SK-N-SH (cell line): Measurements from ENCODE around the gene PKNOX2. TPM values are rescaled to one million over a fixed set of nuclear protein-coding genes. Genes with fewer than 3 reads are reported as not detected.

Experiments used
- CTCF ChIA-PET: fragments of 300-600, 350-600 bp; formaldehyde crosslinking; extraction: SDS; loops from one replicate; lab custom pipeline; 2021; lab: Yijun Ruan, JAX
- POLR2A ChIA-PET: fragments of 350-600 bp; sonication (Branson Sonifier 250); formaldehyde crosslinking; extraction: SDS; loops from one replicate; lab custom pipeline; 2020; ENCODE audit warnings: antibody characterized with exemption, inconsistent platforms; lab: Yijun Ruan, JAX
- DNase-seq: peaks from one replicate; pipeline ENCODE4 v3.0.0; 2012
- H2AFZ ChIP-seq: fragments of 200-600 bp; sonication (generic); 2 replicates; pipeline ENCODE4 v1.8.1; 2016; ENCODE audit warnings: antibody characterized with exemption, mild to moderate bottlenecking, low read depth
- H3F3A ChIP-seq: fragments of 200-600 bp; sonication (generic); replicated peaks from 2 replicates; pipeline ENCODE3; 2016; ENCODE audit warnings: antibody characterized with exemption, mild to moderate bottlenecking; ENCODE audit not compliant: insufficient read depth
- H3K27ac ChIP-seq, 2 experiments: fragments of 200-500 bp in 1 of 2; fragments of 200-600 bp in 1 of 2; sonication (Bioruptor generic) in 1 of 2; sonication (generic), shearing (Covaris generic) in 1 of 2; 2 replicates each; pipeline versions ENCODE4 v1.5.1 to v1.6.1; 2014 to 2016; ENCODE audit warnings: low read depth in 2 of 2, inconsistent platforms in 1 of 2, low read length in 1 of 2, mild to moderate bottlenecking in 1 of 2, mixed read lengths in 1 of 2
- H3K27me3 ChIP-seq: fragments of 200-600 bp; sonication (generic), shearing (Covaris generic); 2 replicates; pipeline ENCODE4 v1.6.1; 2016; ENCODE audit warnings: mixed run types; ENCODE audit not compliant: insufficient read depth
- H3K36me3 ChIP-seq, 2 experiments: fragments of 200-500 bp in 1 of 2; fragments of 200-600 bp in 1 of 2; sonication (Bioruptor generic) in 1 of 2; sonication (generic) in 1 of 2; replicated peaks in 1 of 2; 2 replicates each; pipeline versions ENCODE3 to v1.5.1; 2014 to 2016; ENCODE audit warnings: low read length in 1 of 2, mild to moderate bottlenecking in 1 of 2; ENCODE audit not compliant: insufficient read depth in 2 of 2, control insufficient read depth in 1 of 2
- H3K4me1 ChIP-seq, 2 experiments: fragments of 200-500 bp in 1 of 2; fragments of 200-600 bp in 1 of 2; sonication (Bioruptor generic) in 1 of 2; sonication (generic), shearing (Covaris generic) in 1 of 2; 2 replicates each; pipeline versions ENCODE4 v1.5.1 to v1.6.1; 2014 to 2016; ENCODE audit warnings: low read depth in 1 of 2, low read length in 1 of 2, mixed run types in 1 of 2; ENCODE audit not compliant: insufficient read depth in 2 of 2, control insufficient read depth in 1 of 2
- H3K4me2 ChIP-seq: fragments of 200-600 bp; sonication (generic), shearing (Covaris generic); 2 replicates; pipeline ENCODE4 v1.6.1; 2017; ENCODE audit warnings: mixed run types
- H3K4me3 ChIP-seq, 2 experiments: fragments of 200-500 bp in 1 of 2; fragments of 200-600 bp in 1 of 2; sonication (Bioruptor generic) in 1 of 2; sonication (generic), shearing (Covaris generic) in 1 of 2; 2 replicates each; pipeline versions ENCODE4 v1.5.1 to v1.8.1; 2014 to 2016; ENCODE audit warnings: low read depth in 2 of 2, inconsistent platforms in 1 of 2, low read length in 1 of 2, mild to moderate bottlenecking in 1 of 2, mixed read lengths in 1 of 2, moderate library complexity in 1 of 2
- H3K79me2 ChIP-seq: fragments of 200-600 bp; sonication (generic); 2 replicates; pipeline ENCODE4 v1.8.1; 2017; ENCODE audit warnings: mild to moderate bottlenecking; ENCODE audit not compliant: insufficient read depth
- H3K9ac ChIP-seq: fragments of 200-600 bp; sonication (generic); 2 replicates; pipeline ENCODE4 v1.6.1; 2017; ENCODE audit warnings: mixed run types
- H3K9me2 ChIP-seq: fragments of 200-600 bp; sonication (generic); 2 replicates; pipeline ENCODE4 v1.6.1; 2017; ENCODE audit warnings: mixed run types
- H3K9me3 ChIP-seq: fragments of 200-600 bp; sonication (generic); 2 replicates; pipeline ENCODE4 v1.6.1; 2017; ENCODE audit warnings: mixed run types, mild to moderate bottlenecking, moderate library complexity
- H4K20me1 ChIP-seq: fragments of 200-600 bp; sonication (generic); 2 replicates; pipeline ENCODE4 v1.6.1; 2017; ENCODE audit warnings: mild to moderate bottlenecking, mixed run types; ENCODE audit not compliant: insufficient read depth
- EZH2phosphoT487 ChIP-seq: fragments of 200-600 bp; sonication (generic); IDR thresholded peaks from 2 replicates; pipeline ENCODE4 v1.6.1; 2017; ENCODE audit warnings: low read depth, mixed run types, mild to moderate bottlenecking, antibody characterized with exemption, moderate library complexity, borderline replicate concordance
- GATA2 ChIP-seq: sonication (generic); formaldehyde crosslinking; IDR thresholded peaks from 2 replicates; pipeline ENCODE4 v1.5.0; 2020; ENCODE audit warnings: mild to moderate bottlenecking, missing genetic modification reagents
- MXI1 ChIP-seq: IDR thresholded peaks from 2 replicates; pipeline ENCODE4 v1.6.1; 2012; ENCODE audit warnings: mild to moderate bottlenecking, low read depth, low read length, improper control_type of control experiment
- RAD21 ChIP-seq: IDR thresholded peaks from 2 replicates; pipeline ENCODE4 v1.6.1; 2012; ENCODE audit warnings: mild to moderate bottlenecking, low read length
- RFX5 ChIP-seq: IDR thresholded peaks from 2 replicates; pipeline ENCODE4 v1.6.1; 2012; ENCODE audit warnings: mild to moderate bottlenecking, improper control_type of control experiment, low read length
- SMC3 ChIP-seq: IDR thresholded peaks from 2 replicates; pipeline ENCODE4 v1.6.1; 2012; ENCODE audit warnings: low read depth, low read length, improper control_type of control experiment
- TAF1 ChIP-seq: IDR thresholded peaks from 2 replicates; pipeline ENCODE4 v1.6.1; 2012; ENCODE audit warnings: low read depth, mild to moderate bottlenecking, low read length, moderate library complexity, borderline replicate concordance
- TCF12 ChIP-seq: IDR thresholded peaks from 2 replicates; pipeline ENCODE4 v1.4.0; 2012
- WGBS: methylation state at CpG from one replicate; pipeline ENCODE4 v1.1.6; 2017; ENCODE audit warnings: low lambda C conversion rate; 5-methylcytosine and 5-hydroxymethylcytosine counted together
- polyA plus RNA-seq, 3 experiments: library from polyadenylated mRNA; depleted of rRNA; stranded (reverse); fragments of >200 nt; gene quantifications; 2 replicates each; pipeline ENCODE4 v1.2.3, GENCODE V29; 2012
- TF ChIP-seq, protein P1 (sequence below): IDR thresholded peaks from 2 replicates; pipeline ENCODE4; 2012
- TF ChIP-seq, protein P2 (sequence below): fragments of 150-350 bp; IDR thresholded peaks from 2 replicates; pipeline ENCODE4 v1.6.1; 2017; ENCODE audit warnings: antibody characterized with exemption, low read length, low read depth, borderline replicate concordance
- TF ChIP-seq, protein P3 (sequence below): IDR thresholded peaks from 2 replicates; pipeline ENCODE4 v1.4.0; 2012; ENCODE audit warnings: low read depth, borderline replicate concordance

The PKNOX2 gene
- polyA plus RNA-seq, 1 of the 3 experiments (the other 2 are of a cell fraction): 0.02 TPM

DNA sequence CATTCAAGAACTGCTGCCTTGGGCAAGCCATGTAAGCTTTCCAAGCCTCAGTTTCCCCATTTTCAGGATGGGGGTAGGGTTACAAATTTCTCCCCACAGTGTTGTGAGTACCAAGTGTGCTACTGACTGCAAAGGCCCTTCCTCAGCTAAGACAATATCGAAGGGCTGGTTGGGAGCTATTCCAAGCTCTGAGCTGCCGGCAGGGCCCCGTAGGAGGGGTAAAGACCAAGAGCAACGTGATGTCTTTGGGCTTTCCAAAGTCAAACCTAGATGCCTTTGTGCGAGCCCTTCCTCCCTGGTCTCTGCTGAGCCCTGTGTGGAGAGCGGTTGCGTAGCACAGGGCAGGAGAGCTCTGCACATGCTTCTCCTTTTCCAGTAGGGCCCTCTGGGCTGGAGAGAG lies 29.3 kb downstream of the PKNOX2 start:
- Histone ChIP-seq H3K4me2 (no peak overlapping the region), H3K36me3 (no peaks in the 10 kb centered on the region), H3K79me2 (no peaks in the 10 kb centered on the region), H3K9me3 (no peaks in the 10 kb centered on the region), H3K9ac (no peak overlapping the region), H4K20me1 (no peaks in the 10 kb centered on the region), H2AFZ (no peak overlapping the region), H3K9me2 (no peaks in the 10 kb centered on the region), H3K27me3 (no peaks in the 10 kb centered on the region; the same call in 1 of the 2 replicates), H3K27ac (no peak overlapping the region), H3K4me1 (peaks cover 0 to 11% of the 10 kb centered on the region in 2 experiments; a peak in 1 of 4 replicates), H3K4me3 (no peak overlapping the region), H3F3A (no peaks in the 10 kb centered on the region)
- TF ChIP-seq, protein P1, sequence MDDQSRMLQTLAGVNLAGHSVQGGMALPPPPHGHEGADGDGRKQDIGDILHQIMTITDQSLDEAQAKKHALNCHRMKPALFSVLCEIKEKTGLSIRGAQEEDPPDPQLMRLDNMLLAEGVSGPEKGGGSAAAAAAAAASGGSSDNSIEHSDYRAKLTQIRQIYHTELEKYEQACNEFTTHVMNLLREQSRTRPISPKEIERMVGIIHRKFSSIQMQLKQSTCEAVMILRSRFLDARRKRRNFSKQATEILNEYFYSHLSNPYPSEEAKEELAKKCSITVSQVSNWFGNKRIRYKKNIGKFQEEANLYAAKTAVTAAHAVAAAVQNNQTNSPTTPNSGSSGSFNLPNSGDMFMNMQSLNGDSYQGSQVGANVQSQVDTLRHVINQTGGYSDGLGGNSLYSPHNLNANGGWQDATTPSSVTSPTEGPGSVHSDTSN: no peak
- no peak for TF ChIP-seq RAD21
- TF ChIP-seq, protein P2, sequence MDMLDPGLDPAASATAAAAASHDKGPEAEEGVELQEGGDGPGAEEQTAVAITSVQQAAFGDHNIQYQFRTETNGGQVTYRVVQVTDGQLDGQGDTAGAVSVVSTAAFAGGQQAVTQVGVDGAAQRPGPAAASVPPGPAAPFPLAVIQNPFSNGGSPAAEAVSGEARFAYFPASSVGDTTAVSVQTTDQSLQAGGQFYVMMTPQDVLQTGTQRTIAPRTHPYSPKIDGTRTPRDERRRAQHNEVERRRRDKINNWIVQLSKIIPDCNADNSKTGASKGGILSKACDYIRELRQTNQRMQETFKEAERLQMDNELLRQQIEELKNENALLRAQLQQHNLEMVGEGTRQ: no peak
- ChIA-PET POLR2A (no interaction called here), CTCF (interaction anchor here (1.2 to 1.5 kb wide), 3 partner anchors 52 to 211 kb away, joined by 3 to 4 read pairs (median 3); no protein-coding TSS in a partner anchor)
- no peak for DNase-seq
- WGBS: 69% methylated on average over 5 of the region's 7 CpGs

DNA sequence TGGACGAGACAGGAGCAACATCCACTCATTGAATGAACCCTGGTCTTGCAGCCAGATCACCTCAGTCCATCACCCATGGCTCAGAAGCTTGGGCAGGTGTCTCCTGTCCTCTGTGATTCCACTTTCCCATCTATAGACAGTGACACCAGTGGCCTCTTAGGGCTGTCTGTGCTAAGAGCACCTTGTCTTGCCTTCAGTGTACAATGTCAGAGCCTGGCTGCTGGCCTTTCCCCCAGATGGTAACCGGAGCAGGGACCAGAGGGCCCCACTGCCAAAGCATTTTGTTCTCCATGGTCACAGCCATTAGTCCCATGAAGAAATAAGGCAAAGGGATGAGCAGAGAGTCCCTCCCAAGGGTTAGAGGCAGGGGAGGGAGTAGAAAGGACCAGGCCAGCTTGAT lies 35.4 kb downstream of the PKNOX2 start:
- no peak for TF ChIP-seq TAF1
- 14% methylated on average over 2 of the region's 2 CpGs for WGBS
- Histone ChIP-seq H3K79me2 (no peaks in the 10 kb centered on the region), H3K4me3 (no peak overlapping the region), H4K20me1 (no peaks in the 10 kb centered on the region), H3K9ac (no peak overlapping the region), H3K27ac (no peak overlapping the region), H3F3A (no peaks in the 10 kb centered on the region), H3K36me3 (no peaks in the 10 kb centered on the region), H3K9me2 (no peaks in the 10 kb centered on the region), H3K4me1 (peaks cover 0 to 2% of the 10 kb centered on the region in 2 experiments; a peak in 1 of 4 replicates), H3K4me2 (no peak overlapping the region), H2AFZ (no peak overlapping the region), H3K9me3 (no peaks in the 10 kb centered on the region), H3K27me3 (no peaks in the 10 kb centered on the region)
- ChIA-PET POLR2A (no interaction called here), CTCF (no interaction called here)
- DNase-seq: no peak

DNA sequence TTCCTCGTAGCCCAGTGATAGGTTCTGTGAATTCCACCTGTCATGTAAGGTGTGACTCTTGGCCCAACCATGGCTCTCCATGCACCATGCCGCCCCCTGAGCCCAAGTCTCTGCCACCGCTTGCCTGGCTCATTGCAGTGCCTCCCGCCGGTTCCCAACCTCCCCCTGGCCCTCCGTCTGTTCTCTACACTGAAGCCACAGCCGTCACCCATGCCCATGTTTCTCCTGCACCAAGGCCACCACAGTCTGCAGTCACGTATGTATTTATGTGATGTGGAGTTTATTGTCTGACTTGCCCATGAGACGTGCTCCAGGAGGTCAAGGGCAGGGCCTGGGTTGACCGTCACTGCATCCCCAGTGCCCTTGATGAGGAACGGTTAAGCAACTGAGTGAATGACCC lies 35.9 kb downstream of the PKNOX2 start:
- WGBS: 55% methylated on average over 11 of the region's 11 CpGs
- Histone ChIP-seq H3K4me3 (no peak overlapping the region), H3K79me2 (no peaks in the 10 kb centered on the region), H4K20me1 (no peaks in the 10 kb centered on the region), H3K4me1 (peaks cover 0 to 2% of the 10 kb centered on the region in 2 experiments; a peak in 1 of 4 replicates), H3K9ac (no peak overlapping the region), H3K36me3 (no peaks in the 10 kb centered on the region), H3K9me2 (no peaks in the 10 kb centered on the region), H3F3A (no peaks in the 10 kb centered on the region), H3K27ac (no peak overlapping the region), H3K27me3 (no peaks in the 10 kb centered on the region), H2AFZ (no peak overlapping the region), H3K4me2 (no peak overlapping the region), H3K9me3 (no peaks in the 10 kb centered on the region)
- DNase-seq: no peak
- TF ChIP-seq, protein P3, sequence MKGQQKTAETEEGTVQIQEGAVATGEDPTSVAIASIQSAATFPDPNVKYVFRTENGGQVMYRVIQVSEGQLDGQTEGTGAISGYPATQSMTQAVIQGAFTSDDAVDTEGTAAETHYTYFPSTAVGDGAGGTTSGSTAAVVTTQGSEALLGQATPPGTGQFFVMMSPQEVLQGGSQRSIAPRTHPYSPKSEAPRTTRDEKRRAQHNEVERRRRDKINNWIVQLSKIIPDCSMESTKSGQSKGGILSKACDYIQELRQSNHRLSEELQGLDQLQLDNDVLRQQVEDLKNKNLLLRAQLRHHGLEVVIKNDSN: no peak
- TF ChIP-seq SMC3 (no peak), TCF12 (no peak), RAD21 (no peak), EZH2phosphoT487 (no peak), RFX5 (no peak), GATA2 (CRISPR knock-in tag) (no peak), MXI1 (no peak)
- CTCF ChIA-PET: no interaction called here
- POLR2A ChIA-PET: no interaction called here
